ENCODE measurements around the gene CPM. TPM values are rescaled to one million over a fixed set of nuclear protein-coding genes. Genes with fewer than 3 reads are reported as not detected.

The CPM gene
- total RNA-seq, 1 donor from 2014 or later = 3.6 TPM

DNA sequence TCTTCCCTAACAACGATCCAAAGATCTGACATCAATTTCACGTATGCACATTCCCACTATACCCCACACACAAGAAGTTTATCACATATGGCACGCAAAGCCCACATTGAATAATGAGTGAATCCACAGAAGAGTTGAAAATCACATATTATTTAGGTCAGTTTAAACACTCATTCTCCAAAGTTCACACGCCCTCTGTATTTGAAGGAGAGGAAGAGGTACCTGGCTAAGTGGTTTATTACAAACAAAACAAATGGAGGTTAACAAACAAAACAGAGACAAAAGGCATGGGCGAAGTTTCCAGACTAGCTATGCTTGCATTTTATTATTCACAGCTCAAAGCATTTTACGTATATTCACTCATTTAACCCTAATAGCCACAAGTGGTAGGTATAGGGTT, 41.8 kb downstream of the CPM start:
- H3K4me1 Mint-ChIP-seq (ENCODE audit: unreplicated experiment) = peaks cover 3% of the 10 kb centered on the region
- no peaks in the 10 kb centered on the region for H3K9me3 Mint-ChIP-seq (ENCODE audit: unreplicated experiment)
- DNase-seq (ENCODE audit: low spot score) = no peak
- no peak overlapping the region for H3K4me3 Mint-ChIP-seq (ENCODE audit: unreplicated experiment)
- TF ChIP-seq, protein P1, sequence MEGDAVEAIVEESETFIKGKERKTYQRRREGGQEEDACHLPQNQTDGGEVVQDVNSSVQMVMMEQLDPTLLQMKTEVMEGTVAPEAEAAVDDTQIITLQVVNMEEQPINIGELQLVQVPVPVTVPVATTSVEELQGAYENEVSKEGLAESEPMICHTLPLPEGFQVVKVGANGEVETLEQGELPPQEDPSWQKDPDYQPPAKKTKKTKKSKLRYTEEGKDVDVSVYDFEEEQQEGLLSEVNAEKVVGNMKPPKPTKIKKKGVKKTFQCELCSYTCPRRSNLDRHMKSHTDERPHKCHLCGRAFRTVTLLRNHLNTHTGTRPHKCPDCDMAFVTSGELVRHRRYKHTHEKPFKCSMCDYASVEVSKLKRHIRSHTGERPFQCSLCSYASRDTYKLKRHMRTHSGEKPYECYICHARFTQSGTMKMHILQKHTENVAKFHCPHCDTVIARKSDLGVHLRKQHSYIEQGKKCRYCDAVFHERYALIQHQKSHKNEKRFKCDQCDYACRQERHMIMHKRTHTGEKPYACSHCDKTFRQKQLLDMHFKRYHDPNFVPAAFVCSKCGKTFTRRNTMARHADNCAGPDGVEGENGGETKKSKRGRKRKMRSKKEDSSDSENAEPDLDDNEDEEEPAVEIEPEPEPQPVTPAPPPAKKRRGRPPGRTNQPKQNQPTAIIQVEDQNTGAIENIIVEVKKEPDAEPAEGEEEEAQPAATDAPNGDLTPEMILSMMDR (IDR thresholded peaks at IDR 0.05; ENCODE audit: unreplicated experiment) = no peak
- no peak overlapping the region for H3K27ac Mint-ChIP-seq (ENCODE audit: unreplicated experiment)
- H3K27me3 Mint-ChIP-seq (ENCODE audit: unreplicated experiment) = peaks cover 3% of the 10 kb centered on the region
- H3K36me3 Mint-ChIP-seq (ENCODE audit: low read depth, unreplicated experiment) = no peaks in the 10 kb centered on the region

DNA sequence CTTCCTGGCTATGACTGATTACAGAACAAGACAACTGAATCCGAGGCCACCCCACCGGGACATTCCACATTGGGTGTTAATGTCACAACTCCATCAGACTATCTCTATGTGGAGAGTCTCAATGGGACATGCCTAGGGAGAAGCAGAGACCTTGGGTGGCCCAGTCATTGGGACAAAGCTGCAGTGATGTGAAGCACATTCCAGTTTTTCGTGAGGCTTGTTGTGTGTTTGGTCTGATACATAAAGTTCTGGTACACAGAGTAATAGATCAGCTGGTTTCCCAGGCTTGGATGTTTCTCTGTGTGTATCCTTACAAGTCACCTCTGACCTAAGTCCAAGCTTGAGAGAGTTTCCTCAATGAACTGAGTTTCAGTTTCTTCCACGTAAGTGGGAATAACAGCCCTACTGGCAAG, 42.3 kb downstream of the CPM start:
- no peaks in the 10 kb centered on the region for H3K36me3 Mint-ChIP-seq (ENCODE audit: low read depth, unreplicated experiment)
- no peaks in the 10 kb centered on the region for H3K9me3 Mint-ChIP-seq (ENCODE audit: unreplicated experiment)
- peaks cover 5% of the 10 kb centered on the region for H3K4me1 Mint-ChIP-seq (ENCODE audit: unreplicated experiment)
- peaks cover 3% of the 10 kb centered on the region for H3K27me3 Mint-ChIP-seq (ENCODE audit: unreplicated experiment)
- no peak for DNase-seq (ENCODE audit: low spot score)
- TF ChIP-seq, protein P1 (IDR thresholded peaks at IDR 0.05; ENCODE audit: unreplicated experiment) = no peak
- no peak overlapping the region for H3K27ac Mint-ChIP-seq (ENCODE audit: unreplicated experiment)
- no peak overlapping the region for H3K4me3 Mint-ChIP-seq (ENCODE audit: unreplicated experiment)

DNA sequence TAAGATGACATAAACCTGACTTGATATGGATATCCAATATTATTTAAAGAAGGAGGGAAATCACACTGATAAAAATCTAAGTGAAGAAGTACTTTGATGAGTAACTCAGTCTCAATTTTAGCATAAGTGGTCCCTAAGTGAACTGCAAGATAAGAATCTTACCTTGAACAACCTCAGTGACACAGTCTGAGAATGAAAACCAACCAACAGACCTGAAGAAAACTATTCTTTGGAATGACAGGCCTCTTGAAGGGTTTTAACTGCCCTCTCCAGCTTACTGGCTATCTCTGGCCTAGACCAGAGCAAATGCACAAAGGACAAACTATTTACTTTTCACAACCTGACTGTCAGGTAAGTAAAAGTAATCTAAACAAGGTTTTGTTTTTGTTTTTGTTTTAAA, 44.7 kb downstream of the CPM start:
- H3K4me3 Mint-ChIP-seq (ENCODE audit: unreplicated experiment) = no peak overlapping the region
- H3K36me3 Mint-ChIP-seq (ENCODE audit: low read depth, unreplicated experiment) = no peaks in the 10 kb centered on the region
- H3K27me3 Mint-ChIP-seq (ENCODE audit: unreplicated experiment) = peaks cover 3% of the 10 kb centered on the region

GRCh38 chr12:68887641-68888040, 45.3 kb downstream of the CPM start:
- no peak for DNase-seq (ENCODE audit: low spot score)
- no peak overlapping the region for H3K4me3 Mint-ChIP-seq (ENCODE audit: unreplicated experiment)
- H3K9me3 Mint-ChIP-seq (ENCODE audit: unreplicated experiment) = no peaks in the 10 kb centered on the region
- H3K36me3 Mint-ChIP-seq (ENCODE audit: low read depth, unreplicated experiment) = no peaks in the 10 kb centered on the region
- TF ChIP-seq, protein P1 (IDR thresholded peaks at IDR 0.05; ENCODE audit: unreplicated experiment) = no peak
- peaks cover 14% of the 10 kb centered on the region for H3K4me1 Mint-ChIP-seq (ENCODE audit: unreplicated experiment)
- H3K27me3 Mint-ChIP-seq (ENCODE audit: unreplicated experiment) = peaks cover 2% of the 10 kb centered on the region
- no peak overlapping the region for H3K27ac Mint-ChIP-seq (ENCODE audit: unreplicated experiment)

More for the DNA sequence above, 44.7 kb downstream of the CPM start:
- DNase-seq (ENCODE audit: low spot score) = no peak
- TF ChIP-seq, protein P1 (IDR thresholded peaks at IDR 0.05; ENCODE audit: unreplicated experiment) = no peak
- peaks cover 9% of the 10 kb centered on the region for H3K4me1 Mint-ChIP-seq (ENCODE audit: unreplicated experiment)
- no peak overlapping the region for H3K27ac Mint-ChIP-seq (ENCODE audit: unreplicated experiment)
- no peaks in the 10 kb centered on the region for H3K9me3 Mint-ChIP-seq (ENCODE audit: unreplicated experiment)

DNA sequence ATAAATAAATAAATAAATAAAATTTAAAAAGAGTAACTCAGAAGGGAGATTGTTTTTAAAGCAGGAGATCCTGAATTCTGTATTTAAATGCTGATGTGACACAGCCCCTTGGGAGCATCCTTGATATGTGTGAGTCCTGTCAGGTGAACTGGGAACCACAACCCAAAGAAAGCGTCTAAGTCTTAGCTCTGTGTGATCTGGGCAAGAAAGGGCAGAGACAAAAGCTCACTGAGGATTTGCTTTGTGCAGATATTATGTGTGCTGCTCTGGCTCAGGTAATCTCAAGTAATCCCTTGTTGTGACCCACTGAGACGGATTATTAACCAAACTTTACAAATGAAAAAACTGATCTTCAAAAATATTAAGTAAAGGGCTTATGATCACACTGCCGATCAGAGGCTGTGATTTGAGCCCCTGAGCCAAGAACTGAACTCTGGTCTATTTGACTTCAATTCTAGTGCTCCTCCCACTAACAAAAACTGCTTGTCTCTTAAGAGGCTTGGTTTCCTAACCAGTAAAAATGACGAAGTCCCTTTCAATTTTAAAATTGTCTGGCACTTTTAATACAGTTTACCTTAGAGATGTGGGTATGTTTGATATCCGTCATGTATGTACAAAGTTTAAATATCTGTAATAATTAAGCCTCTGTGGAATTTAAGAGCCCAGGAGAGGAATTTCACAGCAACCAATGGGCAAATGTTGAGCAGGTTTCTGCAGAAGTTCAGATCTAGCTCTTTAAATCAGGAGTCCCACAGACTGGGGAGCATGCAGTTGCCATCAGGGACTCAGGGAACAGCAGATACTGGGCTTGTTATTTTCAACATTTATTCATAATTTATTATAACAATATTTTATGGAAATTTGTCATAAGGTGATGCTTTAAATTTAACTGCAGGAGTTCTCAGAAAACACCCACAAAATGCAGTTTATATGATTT, 46.1 kb downstream of the CPM start:
- TF ChIP-seq, protein P1 (IDR thresholded peaks at IDR 0.05; ENCODE audit: unreplicated experiment) = no peak
- Mint-ChIP-seq H3K27ac (ENCODE audit: unreplicated experiment) (no peak overlapping the region), H3K9me3 (ENCODE audit: unreplicated experiment) (no peaks in the 10 kb centered on the region), H3K36me3 (ENCODE audit: low read depth, unreplicated experiment) (no peaks in the 10 kb centered on the region), H3K4me1 (ENCODE audit: unreplicated experiment) (peaks cover 14% of the 10 kb centered on the region), H3K27me3 (ENCODE audit: unreplicated experiment) (no peaks in the 10 kb centered on the region), H3K4me3 (ENCODE audit: unreplicated experiment) (no peak overlapping the region)
- no peak for DNase-seq (ENCODE audit: low spot score)
